ENCODE data around the gene SCAF1. TPM values are rescaled to one million over a fixed set of nuclear protein-coding genes. Genes with fewer than 3 reads are reported as not detected.

The SCAF1 gene
- polyA plus RNA-seq, 1 donor from 2014 or later = 11.9 TPM

DNA sequence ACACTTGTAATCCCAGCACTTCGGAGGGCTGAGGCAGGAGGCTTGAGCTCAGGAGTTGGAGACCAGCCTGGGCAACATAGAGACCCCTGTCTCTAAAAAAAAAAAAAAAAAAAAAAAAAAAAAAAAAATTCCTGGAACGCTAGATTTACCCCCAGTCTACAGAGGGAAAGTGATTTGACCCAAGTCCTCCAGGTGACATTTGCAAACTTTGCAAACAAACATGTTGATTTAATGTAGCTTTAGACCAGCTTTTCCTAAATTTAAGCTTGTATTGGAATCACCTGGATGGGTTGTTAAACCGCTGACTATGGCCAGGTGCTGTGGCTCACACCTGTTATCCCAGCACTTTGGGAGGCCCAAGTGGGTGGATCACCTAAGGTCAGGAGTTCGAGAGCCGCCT lies 57.4 kb downstream of the SCAF1 start:
- H3K79me2 ChIP-seq (replicated peaks; ENCODE audit: insufficient read depth, low read length) = no peaks in the 10 kb centered on the region
- H3K4me2 ChIP-seq (ENCODE audit: low read length) = no peak overlapping the region
- no peaks in the 10 kb centered on the region for H3K9me3 ChIP-seq (ENCODE audit: low read length)
- H3F3A ChIP-seq (ENCODE audit: insufficient read depth, low read length, poor library complexity, severe bottlenecking) = no peaks in the 10 kb centered on the region
- H3K9me2 ChIP-seq (ENCODE audit: insufficient read depth, low read length) = no peaks in the 10 kb centered on the region
- H2AFZ ChIP-seq (ENCODE audit: low read depth, low read length) = no peak overlapping the region
- H3K36me3 ChIP-seq (ENCODE audit: insufficient read depth, low read length) = peaks cover 7% of the 10 kb centered on the region
- no peak overlapping the region for H3K9ac ChIP-seq (ENCODE audit: low read length)
- H3K27ac ChIP-seq (ENCODE audit: low read length) = no peak overlapping the region
- no peaks in the 10 kb centered on the region for H4K20me1 ChIP-seq (ENCODE audit: insufficient read depth)
- no peaks in the 10 kb centered on the region for H3K27me3 ChIP-seq (ENCODE audit: insufficient read depth, low read depth, low read length)
- H3K4me3 ChIP-seq (ENCODE audit: low read length) = no peak overlapping the region
- no peak for TF ChIP-seq TAF1 (IDR thresholded peaks at IDR 0.05; ENCODE audit: low read depth)
- TF ChIP-seq POLR2AphosphoS5 (IDR thresholded peaks at IDR 0.05) = no peak
- TF ChIP-seq EP300 (conservative IDR thresholded peaks at IDR 0.05; ENCODE audit: poor library complexity, severe bottlenecking) = no peak
- no peak for TF ChIP-seq RAD21 (conservative IDR thresholded peaks at IDR 0.05)
- no peak for TF ChIP-seq MXI1 (conservative IDR thresholded peaks at IDR 0.05; ENCODE audit: poor library complexity, severe bottlenecking)
- TF ChIP-seq EZH2 (IDR thresholded peaks at IDR 0.05; ENCODE audit: borderline replicate concordance, insufficient read depth, low read length, poor library complexity, severe bottlenecking) = no peak
- TF ChIP-seq, protein P1, sequence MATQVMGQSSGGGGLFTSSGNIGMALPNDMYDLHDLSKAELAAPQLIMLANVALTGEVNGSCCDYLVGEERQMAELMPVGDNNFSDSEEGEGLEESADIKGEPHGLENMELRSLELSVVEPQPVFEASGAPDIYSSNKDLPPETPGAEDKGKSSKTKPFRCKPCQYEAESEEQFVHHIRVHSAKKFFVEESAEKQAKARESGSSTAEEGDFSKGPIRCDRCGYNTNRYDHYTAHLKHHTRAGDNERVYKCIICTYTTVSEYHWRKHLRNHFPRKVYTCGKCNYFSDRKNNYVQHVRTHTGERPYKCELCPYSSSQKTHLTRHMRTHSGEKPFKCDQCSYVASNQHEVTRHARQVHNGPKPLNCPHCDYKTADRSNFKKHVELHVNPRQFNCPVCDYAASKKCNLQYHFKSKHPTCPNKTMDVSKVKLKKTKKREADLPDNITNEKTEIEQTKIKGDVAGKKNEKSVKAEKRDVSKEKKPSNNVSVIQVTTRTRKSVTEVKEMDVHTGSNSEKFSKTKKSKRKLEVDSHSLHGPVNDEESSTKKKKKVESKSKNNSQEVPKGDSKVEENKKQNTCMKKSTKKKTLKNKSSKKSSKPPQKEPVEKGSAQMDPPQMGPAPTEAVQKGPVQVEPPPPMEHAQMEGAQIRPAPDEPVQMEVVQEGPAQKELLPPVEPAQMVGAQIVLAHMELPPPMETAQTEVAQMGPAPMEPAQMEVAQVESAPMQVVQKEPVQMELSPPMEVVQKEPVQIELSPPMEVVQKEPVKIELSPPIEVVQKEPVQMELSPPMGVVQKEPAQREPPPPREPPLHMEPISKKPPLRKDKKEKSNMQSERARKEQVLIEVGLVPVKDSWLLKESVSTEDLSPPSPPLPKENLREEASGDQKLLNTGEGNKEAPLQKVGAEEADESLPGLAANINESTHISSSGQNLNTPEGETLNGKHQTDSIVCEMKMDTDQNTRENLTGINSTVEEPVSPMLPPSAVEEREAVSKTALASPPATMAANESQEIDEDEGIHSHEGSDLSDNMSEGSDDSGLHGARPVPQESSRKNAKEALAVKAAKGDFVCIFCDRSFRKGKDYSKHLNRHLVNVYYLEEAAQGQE (IDR thresholded peaks at IDR 0.05; ENCODE audit: borderline replicate concordance) = no peak
- TF ChIP-seq, protein P2, sequence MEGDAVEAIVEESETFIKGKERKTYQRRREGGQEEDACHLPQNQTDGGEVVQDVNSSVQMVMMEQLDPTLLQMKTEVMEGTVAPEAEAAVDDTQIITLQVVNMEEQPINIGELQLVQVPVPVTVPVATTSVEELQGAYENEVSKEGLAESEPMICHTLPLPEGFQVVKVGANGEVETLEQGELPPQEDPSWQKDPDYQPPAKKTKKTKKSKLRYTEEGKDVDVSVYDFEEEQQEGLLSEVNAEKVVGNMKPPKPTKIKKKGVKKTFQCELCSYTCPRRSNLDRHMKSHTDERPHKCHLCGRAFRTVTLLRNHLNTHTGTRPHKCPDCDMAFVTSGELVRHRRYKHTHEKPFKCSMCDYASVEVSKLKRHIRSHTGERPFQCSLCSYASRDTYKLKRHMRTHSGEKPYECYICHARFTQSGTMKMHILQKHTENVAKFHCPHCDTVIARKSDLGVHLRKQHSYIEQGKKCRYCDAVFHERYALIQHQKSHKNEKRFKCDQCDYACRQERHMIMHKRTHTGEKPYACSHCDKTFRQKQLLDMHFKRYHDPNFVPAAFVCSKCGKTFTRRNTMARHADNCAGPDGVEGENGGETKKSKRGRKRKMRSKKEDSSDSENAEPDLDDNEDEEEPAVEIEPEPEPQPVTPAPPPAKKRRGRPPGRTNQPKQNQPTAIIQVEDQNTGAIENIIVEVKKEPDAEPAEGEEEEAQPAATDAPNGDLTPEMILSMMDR (IDR thresholded peaks at IDR 0.05; ENCODE audit: poor library complexity, severe bottlenecking) = no peak
- TF ChIP-seq SMC3 (conservative IDR thresholded peaks at IDR 0.05; ENCODE audit: poor library complexity) = no peak

DNA sequence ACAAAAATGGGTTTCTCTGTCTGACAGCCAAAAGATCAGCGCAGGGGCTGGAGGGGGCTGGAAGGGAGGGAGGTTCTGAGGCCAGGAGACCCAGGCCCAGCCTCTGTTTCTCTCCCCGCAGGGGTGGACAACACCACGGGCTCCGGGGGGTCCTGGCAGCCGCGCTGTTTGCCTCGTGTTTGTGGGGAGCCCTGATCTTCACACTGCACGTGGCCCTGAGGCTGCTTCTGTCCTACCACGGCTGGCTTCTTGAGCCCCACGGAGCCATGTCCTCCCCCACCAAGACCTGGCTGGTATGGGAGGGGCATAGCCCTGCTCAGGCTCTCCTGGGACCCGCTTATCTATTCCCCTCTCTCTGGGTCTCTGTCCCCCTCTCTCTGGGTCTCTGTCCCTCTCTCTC lies 58.6 kb downstream of the SCAF1 start:
- Histone ChIP-seq H3F3A (ENCODE audit: insufficient read depth, low read length, poor library complexity, severe bottlenecking) (no peaks in the 10 kb centered on the region), H2AFZ (ENCODE audit: low read depth, low read length) (no peak overlapping the region), H3K36me3 (ENCODE audit: insufficient read depth, low read length) (peaks cover 7% of the 10 kb centered on the region), H3K9ac (ENCODE audit: low read length) (no peak overlapping the region), H3K27me3 (ENCODE audit: insufficient read depth, low read depth, low read length) (no peaks in the 10 kb centered on the region), H3K79me2 (replicated peaks; ENCODE audit: insufficient read depth, low read length) (no peaks in the 10 kb centered on the region), H3K9me3 (ENCODE audit: low read length) (no peaks in the 10 kb centered on the region), H3K27ac (ENCODE audit: low read length) (no peak overlapping the region), H3K4me2 (ENCODE audit: low read length) (no peak overlapping the region), H3K9me2 (ENCODE audit: insufficient read depth, low read length) (no peaks in the 10 kb centered on the region), H4K20me1 (ENCODE audit: insufficient read depth) (no peaks in the 10 kb centered on the region), H3K4me3 (ENCODE audit: low read length) (no peak overlapping the region)
- TF ChIP-seq EZH2 (IDR thresholded peaks at IDR 0.05; ENCODE audit: borderline replicate concordance, insufficient read depth, low read length, poor library complexity, severe bottlenecking) (no peak), SMC3 (conservative IDR thresholded peaks at IDR 0.05; ENCODE audit: poor library complexity) (no peak), POLR2AphosphoS5 (IDR thresholded peaks at IDR 0.05) (no peak), MXI1 (conservative IDR thresholded peaks at IDR 0.05; ENCODE audit: poor library complexity, severe bottlenecking) (no peak), TAF1 (IDR thresholded peaks at IDR 0.05; ENCODE audit: low read depth) (no peak), EP300 (conservative IDR thresholded peaks at IDR 0.05; ENCODE audit: poor library complexity, severe bottlenecking) (no peak), RAD21 (conservative IDR thresholded peaks at IDR 0.05) (no peak)
- TF ChIP-seq, protein P2 (IDR thresholded peaks at IDR 0.05; ENCODE audit: poor library complexity, severe bottlenecking) = no peak
- TF ChIP-seq, protein P1 (IDR thresholded peaks at IDR 0.05; ENCODE audit: borderline replicate concordance) = no peak
